Central memory CD8-positive, alpha-beta T cell (primary cell): ENCODE data around the gene KIFC3.

Source experiments
- ATAC-seq: fragments of 150-1000 bp; cut with Tn5 transposase; replicated peaks from 2 replicates; pipeline ENCODE4 v1.10.0; 2022; ENCODE audit warnings: mild to moderate bottlenecking, moderate FRiP score, moderate number of reproducible peaks; ENCODE audit not compliant: poor library complexity, severe bottlenecking; ENCODE audit errors: extremely low read depth
- DNase-seq, 2 donors: peaks; one replicate each; pipeline ENCODE4 v3.0.0; 2021; ENCODE audit warnings: low spot score in 2 of 2
- H3K27ac Mint-ChIP-seq: one replicate; pipeline ENCODE4 v1.8.0; 2022; ENCODE audit warnings: low read depth, mild to moderate bottlenecking, moderate library complexity, mixed read lengths
- H3K27me3 Mint-ChIP-seq: one replicate; pipeline ENCODE4 v1.8.0; 2022; ENCODE audit warnings: mixed read lengths
- H3K36me3 Mint-ChIP-seq: one replicate; pipeline ENCODE4 v1.8.0; 2022; ENCODE audit warnings: mild to moderate bottlenecking, moderate library complexity, mixed read lengths; ENCODE audit not compliant: insufficient read depth
- H3K4me1 Mint-ChIP-seq: one replicate; pipeline ENCODE4 v1.8.0; 2022; ENCODE audit warnings: mixed read lengths
- H3K4me3 Mint-ChIP-seq: one replicate; pipeline ENCODE4 v1.8.0; 2022; ENCODE audit warnings: mild to moderate bottlenecking, moderate library complexity, mixed read lengths
- H3K9me3 Mint-ChIP-seq: one replicate; pipeline ENCODE4 v1.8.0; 2022; ENCODE audit warnings: mixed read lengths

The KIFC3 gene

DNA sequence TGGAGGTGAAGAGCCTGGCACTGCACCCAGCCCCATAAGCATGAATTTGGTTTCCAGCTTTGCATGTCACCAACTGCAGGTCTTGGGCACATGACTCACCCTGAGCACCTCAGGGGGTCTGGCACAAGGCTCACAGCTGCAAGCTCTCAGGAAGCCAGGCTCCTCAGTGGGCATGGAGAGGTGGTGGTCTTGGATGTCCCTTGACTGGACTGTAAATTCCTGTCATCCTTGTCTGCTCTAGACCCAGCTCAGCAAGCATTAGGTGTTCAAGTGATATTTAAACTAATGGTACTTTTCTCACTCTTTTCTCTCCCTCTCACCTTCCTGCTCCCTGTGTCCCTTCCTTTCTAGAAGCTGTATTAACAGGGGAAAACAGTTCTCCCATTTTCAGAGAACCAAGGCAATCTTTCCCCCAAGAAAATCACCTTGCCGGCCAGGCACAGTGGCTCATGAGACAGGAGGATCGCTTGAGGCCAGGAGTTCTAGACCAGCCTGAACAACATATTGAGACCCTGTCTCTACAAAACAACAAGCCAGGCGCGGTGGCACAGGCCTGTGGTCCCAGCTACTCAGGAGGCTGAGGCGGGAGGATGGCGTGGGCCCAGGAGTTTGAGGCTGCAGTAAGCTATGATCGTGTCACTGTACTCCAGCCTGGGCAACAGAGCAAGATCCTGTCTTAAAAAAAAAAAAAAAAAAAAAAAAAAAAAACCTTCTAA lies 5.1 kb upstream of the KIFC3 start:
- Mint-ChIP-seq H3K4me3 (no peak overlapping the region), H3K27ac (no peak overlapping the region), H3K27me3 (no peaks in the 10 kb centered on the region), H3K36me3 (peaks cover 10% of the 10 kb centered on the region), H3K4me1 (peaks cover 40% of the 10 kb centered on the region), H3K9me3 (no peaks in the 10 kb centered on the region)
- no peak for ATAC-seq
- no peak for DNase-seq

DNA sequence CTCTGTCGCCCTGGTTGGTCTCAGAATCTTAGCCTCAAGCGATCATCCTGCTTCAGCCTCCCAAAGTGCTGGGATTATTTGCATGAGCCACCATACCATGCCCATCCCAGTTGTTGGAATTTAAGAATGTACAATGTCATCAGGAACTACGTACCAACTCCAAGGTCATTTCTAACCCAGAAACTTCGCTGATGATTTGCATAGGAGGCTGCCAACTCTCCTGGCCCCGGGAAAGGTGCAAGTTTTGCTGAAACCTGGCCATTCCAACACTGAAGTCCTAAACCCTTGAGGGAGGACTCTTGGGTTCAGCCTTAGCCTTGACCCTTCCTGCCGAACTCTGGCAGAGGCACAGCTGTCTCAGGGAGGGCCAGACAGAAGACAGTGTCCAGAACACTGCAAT lies 2.9 kb upstream of the KIFC3 start:
- Mint-ChIP-seq H3K27ac (no peak overlapping the region), H3K4me3 (no peak overlapping the region), H3K27me3 (no peaks in the 10 kb centered on the region), H3K9me3 (no peaks in the 10 kb centered on the region), H3K36me3 (peaks cover 9% of the 10 kb centered on the region), H3K4me1 (peaks cover 42% of the 10 kb centered on the region)
- DNase-seq (no peak), ATAC-seq (no peak)

DNA sequence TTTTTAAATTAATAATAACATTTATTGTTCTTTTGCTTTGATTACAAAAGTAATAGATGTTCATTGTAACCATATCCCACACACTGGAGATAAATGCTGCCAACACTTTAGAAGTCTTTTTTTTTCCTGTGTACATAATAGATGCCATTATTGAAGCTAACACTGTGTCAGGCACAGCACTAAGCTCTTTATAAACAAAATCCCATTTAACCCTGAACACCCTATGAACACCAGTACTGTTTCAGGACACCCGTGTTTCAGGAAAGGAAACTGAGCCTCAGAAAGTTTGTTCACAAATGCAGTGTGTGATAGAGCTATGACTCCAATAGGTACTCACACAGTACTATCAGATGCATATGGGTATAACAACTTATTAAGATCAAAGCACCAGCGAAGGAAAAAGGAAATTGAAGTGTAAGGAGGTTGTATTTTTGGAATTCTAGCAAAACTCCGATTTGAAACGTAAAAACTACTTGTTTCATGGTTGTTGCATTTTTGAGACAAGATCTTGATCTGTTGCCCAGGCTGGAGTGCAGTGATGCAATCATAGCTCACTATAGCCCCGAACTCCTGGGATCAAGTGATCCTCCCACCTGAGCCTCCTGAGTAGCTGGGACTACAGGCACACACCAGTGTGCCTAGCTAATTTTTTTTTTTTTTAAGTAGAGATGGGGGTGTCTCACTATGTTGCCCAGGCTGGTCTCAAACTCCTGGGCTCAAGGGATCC lies 2.0 kb upstream of the KIFC3 start:
- Mint-ChIP-seq H3K36me3 (peaks cover 9% of the 10 kb centered on the region), H3K4me3 (no peak overlapping the region), H3K4me1 (peaks cover 42% of the 10 kb centered on the region), H3K27ac (no peak overlapping the region), H3K27me3 (no peaks in the 10 kb centered on the region), H3K9me3 (no peaks in the 10 kb centered on the region)
- ATAC-seq (no peak), DNase-seq (no peak)

DNA sequence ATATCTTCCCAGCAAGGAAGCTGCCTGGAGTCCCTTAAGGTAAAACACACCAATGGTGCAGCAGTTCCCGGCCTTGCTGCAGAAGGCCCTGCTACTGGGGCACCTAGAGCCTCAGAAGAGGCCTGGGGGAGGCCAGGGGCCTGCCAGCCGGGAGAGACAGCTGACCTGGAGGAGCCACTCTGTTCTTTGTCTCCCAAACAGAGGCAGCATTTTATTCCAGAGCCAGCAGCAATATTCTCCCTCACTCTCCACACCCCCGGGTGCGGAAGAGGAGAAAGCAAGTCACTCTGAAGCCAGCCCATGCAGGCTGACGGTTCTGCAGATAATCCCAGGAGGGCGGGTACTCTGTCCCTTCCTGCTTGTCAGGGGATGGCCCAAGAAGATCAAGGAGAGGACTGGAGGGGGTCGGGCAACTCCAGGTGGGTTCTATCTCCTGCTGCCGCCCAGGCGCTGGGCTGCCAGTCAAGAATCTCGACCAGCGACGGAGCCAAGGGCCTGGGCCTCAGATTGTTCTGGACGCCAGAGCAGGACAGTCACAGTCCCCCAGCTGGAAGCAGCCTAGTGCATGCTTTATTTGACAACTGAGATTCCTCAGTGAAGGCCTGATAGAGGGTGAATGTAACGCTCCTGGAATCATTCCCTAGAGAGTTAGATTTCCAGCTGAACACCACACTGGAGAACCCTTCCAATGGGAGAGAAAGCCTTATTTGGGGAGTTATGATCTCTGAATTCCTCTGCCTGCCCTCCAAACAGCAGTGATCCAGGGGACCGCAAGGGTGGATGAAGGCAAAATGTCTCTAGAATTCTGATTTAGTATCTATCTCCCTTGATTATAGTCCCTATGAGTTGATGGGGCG lies 1.1 kb upstream of the KIFC3 start:
- ATAC-seq (no peak), DNase-seq (no peak)
- Mint-ChIP-seq H3K4me3 (peak overlapping the region; percentile 87), H3K27me3 (no peaks in the 10 kb centered on the region), H3K36me3 (peaks cover 11% of the 10 kb centered on the region), H3K27ac (peak overlapping the region; percentile 93), H3K9me3 (no peaks in the 10 kb centered on the region), H3K4me1 (peaks cover 43% of the 10 kb centered on the region)

DNA sequence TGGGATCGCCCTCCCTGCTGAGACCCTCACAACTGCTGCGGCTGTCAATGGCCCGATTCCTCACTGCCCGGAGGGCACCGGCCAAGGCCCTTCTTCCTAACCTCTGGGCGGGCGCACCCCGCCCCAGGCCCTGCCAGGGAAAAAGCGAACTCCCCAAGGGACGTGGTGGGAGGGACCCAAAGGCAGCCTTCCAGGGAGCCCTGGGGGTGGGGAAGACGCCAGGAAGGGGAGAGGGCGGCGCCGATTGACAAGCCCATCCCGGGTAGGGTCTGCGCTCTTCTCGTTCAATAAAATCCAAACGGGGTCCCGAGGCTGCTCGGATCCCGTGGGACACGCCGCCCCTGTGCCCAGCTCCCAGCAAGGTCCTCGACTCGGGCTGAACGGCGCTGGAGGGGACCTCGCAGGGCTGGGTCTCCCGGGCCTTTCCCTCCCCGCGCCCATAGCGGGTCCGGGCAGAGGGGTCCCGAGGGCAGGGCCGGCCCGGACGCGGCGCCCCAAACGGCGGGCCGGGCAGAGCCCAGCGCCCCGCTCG lies 416 bp downstream of the KIFC3 start:
- Mint-ChIP-seq H3K4me3 (peak overlapping the region; percentile 59), H3K27ac (no peak overlapping the region), H3K4me1 (peaks cover 40% of the 10 kb centered on the region), H3K27me3 (no peaks in the 10 kb centered on the region), H3K9me3 (no peaks in the 10 kb centered on the region), H3K36me3 (peaks cover 11% of the 10 kb centered on the region)
- no peak for ATAC-seq
- DNase-seq: no peak

DNA sequence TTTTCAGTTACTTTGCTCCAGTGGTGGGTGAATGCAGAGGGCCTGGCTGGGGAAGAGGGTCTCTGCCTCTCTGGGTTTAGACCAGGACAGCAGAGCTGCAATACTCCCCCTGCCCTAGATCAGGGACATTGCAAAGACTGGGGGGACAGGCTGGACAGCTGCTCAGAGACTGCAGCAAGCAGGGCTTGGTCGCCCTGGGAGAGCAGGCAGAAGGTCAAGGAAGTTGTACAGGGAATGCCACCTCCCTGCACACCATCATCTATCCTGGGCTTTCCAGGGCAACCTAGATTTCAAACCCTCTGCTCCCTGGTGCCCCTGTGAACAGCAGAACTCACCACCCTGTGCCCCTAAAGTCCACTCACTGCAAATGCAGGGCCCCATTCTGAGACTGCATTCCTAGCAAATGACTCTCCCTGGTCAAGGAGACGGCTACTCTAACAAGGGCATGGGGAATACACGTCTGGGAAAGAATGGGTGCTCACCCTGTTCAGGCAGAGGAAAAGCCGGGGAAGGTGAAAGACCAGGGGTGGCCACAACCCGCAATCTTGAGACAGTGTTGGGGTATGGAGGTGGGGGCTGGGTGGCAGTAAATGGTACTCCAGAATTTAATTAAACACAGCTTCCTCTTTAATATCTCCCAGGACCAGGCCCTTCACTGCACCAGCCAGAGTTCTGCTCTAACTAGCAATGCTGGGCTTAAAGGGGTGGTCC lies 1.0 kb downstream of the KIFC3 start:
- H3K9me3 Mint-ChIP-seq: no peaks in the 10 kb centered on the region
- H3K4me1 Mint-ChIP-seq: peaks cover 40% of the 10 kb centered on the region
- DNase-seq (no peak), ATAC-seq (no peak)
- peak overlapping the region; percentile 88 for H3K27ac Mint-ChIP-seq
- no peaks in the 10 kb centered on the region for H3K27me3 Mint-ChIP-seq
- H3K36me3 Mint-ChIP-seq: peaks cover 11% of the 10 kb centered on the region
- peak overlapping the region; percentile 59 for H3K4me3 Mint-ChIP-seq

DNA sequence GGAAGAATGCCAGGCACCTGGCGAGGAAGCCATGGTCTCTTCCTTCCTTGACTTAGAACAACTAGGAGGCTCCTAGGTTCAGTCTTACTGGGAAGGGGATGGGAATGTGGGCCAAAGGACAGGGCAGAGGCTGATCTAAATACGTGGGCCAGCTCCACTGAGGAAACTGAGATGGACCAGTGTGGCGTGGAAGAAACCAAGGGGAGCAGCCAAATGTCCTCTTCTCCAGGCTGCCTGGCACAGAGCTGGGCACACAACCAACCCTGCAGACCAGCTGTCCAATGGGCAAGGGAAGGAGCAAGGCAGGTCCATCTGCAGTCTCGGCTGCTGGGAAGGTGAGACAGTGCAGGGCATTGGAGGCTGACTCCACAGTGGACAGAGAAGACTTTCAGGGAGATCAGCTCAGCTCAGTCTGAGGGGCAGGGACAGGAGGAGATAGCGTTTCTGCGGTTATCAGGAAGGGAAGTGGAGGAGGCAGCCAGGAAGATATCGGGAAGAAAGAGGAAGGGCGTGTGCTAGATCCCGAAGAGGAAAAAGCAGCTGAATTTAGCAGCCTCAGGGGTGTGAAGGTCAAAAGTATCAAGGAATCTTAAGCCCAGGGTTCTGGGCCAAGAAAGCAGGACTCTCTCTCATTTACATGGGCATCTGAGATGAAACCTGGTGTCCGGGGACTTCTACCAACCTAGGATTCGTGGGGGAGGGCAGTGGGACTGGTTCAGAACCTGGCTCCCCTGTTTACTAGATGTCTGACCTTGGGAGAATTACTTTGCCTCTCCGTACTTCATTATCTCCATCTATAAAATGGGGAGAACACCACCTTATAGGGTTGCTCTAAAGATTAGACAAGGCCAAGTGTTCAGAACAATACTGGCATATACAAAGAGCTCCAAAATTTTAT lies 1.8 kb downstream of the KIFC3 start:
- Mint-ChIP-seq H3K36me3 (peaks cover 10% of the 10 kb centered on the region), H3K27me3 (no peaks in the 10 kb centered on the region), H3K9me3 (no peaks in the 10 kb centered on the region), H3K4me3 (peak overlapping the region; percentile 37), H3K27ac (peak overlapping the region; percentile 88), H3K4me1 (peaks cover 43% of the 10 kb centered on the region)
- DNase-seq: no peak
- no peak for ATAC-seq

DNA sequence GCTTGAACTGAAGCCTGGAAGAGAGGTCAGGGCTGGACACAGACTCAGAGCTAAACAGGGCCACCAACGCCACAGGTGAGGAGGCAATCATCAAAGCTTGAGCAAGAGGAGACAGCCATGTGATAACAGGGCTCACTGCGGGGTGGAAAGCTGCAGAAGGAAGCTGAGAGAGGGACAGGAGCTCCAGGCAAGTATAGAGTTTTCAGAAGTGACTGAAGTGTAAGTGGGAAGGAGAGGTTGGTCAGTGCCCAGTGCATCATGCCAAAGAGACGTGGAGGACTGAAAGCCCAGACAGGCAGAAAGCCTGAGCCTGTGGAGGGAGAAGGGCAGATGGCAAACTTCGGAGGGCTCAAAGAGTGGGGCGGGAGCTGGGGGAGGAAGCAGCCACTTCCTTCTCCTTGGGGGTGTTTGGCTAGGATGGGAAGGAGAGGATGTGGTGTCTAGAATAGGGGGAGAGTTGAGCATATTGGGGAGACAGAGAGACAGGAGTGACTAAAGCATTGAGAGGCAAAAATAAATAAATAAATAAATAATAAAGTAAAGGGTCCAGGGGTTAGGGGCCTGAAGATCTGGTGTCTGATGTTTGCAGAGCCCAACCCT lies 2.6 kb downstream of the KIFC3 start:
- ATAC-seq (no peak), DNase-seq (no peak)
- peaks cover 10% of the 10 kb centered on the region for H3K36me3 Mint-ChIP-seq
- H3K27ac Mint-ChIP-seq: peak overlapping the region; percentile 88
- peak overlapping the region; percentile 37 for H3K4me3 Mint-ChIP-seq
- no peaks in the 10 kb centered on the region for H3K27me3 Mint-ChIP-seq
- no peaks in the 10 kb centered on the region for H3K9me3 Mint-ChIP-seq
- peaks cover 45% of the 10 kb centered on the region for H3K4me1 Mint-ChIP-seq

DNA sequence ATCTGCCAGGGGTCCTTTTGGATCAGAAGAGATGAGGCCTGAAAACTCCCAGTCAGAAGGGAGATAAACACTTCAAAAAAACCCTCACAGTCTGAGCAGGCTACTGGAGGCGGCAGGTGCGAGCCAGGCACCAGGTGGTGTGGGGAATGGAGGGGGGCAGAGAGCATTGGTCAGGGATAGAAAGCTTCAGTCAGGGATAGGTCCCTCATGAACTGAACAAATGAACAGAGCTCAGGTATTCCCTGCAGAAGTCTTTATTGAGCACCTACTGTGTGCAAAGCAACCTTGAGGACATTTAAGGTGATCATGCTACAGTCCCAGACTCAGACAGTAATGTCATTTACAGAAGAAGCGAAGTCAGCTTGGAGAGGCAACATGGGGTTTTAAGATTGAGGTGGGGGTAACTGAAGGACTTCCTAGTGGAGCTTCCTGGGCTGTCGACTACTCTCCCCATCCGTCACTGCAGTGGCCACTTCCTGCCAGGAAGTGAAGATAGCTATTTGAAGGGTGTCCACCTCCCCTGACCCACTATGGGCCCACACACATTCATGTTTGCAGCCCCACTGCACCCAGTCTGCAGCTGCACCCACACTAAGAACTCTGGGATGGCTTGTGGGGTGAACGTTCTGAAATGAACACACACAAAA lies 3.2 kb downstream of the KIFC3 start:
- H3K4me3 Mint-ChIP-seq: no peak overlapping the region
- peak overlapping the region; percentile 88 for H3K27ac Mint-ChIP-seq
- H3K36me3 Mint-ChIP-seq: peaks cover 10% of the 10 kb centered on the region
- peaks cover 45% of the 10 kb centered on the region for H3K4me1 Mint-ChIP-seq
- DNase-seq: no peak
- no peaks in the 10 kb centered on the region for H3K9me3 Mint-ChIP-seq
- H3K27me3 Mint-ChIP-seq: no peaks in the 10 kb centered on the region
- no peak for ATAC-seq

DNA sequence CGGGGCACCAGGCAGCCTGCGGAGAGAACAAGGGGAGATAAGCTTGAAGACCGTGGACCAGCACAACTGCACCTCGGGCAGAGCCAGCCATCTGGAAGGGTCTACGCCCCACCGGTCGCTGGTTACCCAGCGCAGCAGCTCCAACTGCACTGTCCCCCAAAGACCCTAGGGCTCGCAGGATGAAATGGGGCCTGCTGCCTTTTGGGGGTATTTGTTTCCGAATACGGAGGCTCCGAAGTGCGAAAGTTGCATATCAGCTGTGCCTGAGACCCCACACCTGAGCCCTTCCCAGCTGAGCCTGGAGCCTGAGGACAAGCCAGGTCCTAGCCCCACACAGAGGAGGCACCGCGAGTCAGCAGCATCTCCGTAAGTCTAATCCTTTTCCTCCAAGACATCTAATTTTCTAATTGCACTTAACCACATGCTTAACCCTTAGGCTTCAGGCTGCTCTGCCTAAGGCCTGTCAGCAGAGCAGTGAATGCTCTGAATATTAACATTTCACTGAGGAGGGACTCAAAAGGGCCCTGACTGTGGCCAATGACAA lies 4.0 kb downstream of the KIFC3 start:
- DNase-seq (no peak), ATAC-seq (no peak)
- Mint-ChIP-seq H3K4me3 (no peak overlapping the region), H3K4me1 (peaks cover 45% of the 10 kb centered on the region), H3K9me3 (no peaks in the 10 kb centered on the region), H3K27me3 (no peaks in the 10 kb centered on the region), H3K36me3 (peaks cover 10% of the 10 kb centered on the region), H3K27ac (no peak overlapping the region)
